Heart right ventricle (tissue), 16 donors: ENCODE results near the gene GGTLC1. TPM values are rescaled to one million over a fixed set of nuclear protein-coding genes. Genes with fewer than 3 reads are reported as not detected.
A peak's percentile ranks its signal among the peaks of the same experiment; 100 is the strongest.

Experiments
- ATAC-seq, 8 donors: fragments of 200-7000 bp; cut with Tn5 transposase; one replicate each; pipeline ENCODE4 v1.9.1; 2020; ENCODE audit warnings: mild to moderate bottlenecking in 8 of 8, moderate library complexity in 8 of 8, moderate number of reproducible peaks in 1 of 8
- DNase-seq, 2 donors: peaks; one replicate each; pipeline ENCODE4 v3.0.0-alpha.2; 2020
- H3K27ac ChIP-seq, 10 donors: fragments of 200-600 bp; sonication (generic) in 2 of 10; one replicate each; pipeline versions ENCODE4 v1.5.0 to v1.8.0; 2020 to 2022; ENCODE audit warnings: mild to moderate bottlenecking in 3 of 10
- H3K27me3 ChIP-seq, 7 donors: fragments of 200-600 bp; one replicate each; pipeline ENCODE4 v1.8.0; 2021 to 2022; ENCODE audit warnings: mild to moderate bottlenecking in 2 of 7
- H3K36me3 ChIP-seq, 9 donors: fragments of 200-600 bp; sonication (generic) in 1 of 9; one replicate each; pipeline versions ENCODE4 v1.5.0 to v1.8.0; 2020 to 2022; ENCODE audit warnings: mild to moderate bottlenecking in 2 of 9
- H3K4me1 ChIP-seq, 9 donors: fragments of 200-600 bp; sonication (generic) in 1 of 9; one replicate each; pipeline versions ENCODE4 v1.5.0 to v1.8.0; 2020 to 2022; ENCODE audit warnings: mild to moderate bottlenecking in 4 of 9
- H3K4me3 ChIP-seq, 10 donors: fragments of 200-600 bp; sonication (generic) in 2 of 10; one replicate each; pipeline versions ENCODE4 v1.5.0 to v1.8.0; 2020 to 2022; ENCODE audit warnings: mild to moderate bottlenecking in 7 of 10, moderate library complexity in 2 of 10
- H3K9me3 ChIP-seq, 11 donors: fragments of 200-600 bp in 10 of 11; sonication (generic) in 2 of 11; one replicate each; pipeline versions ENCODE4 v1.5.0 to v1.8.0; 2013 to 2022; ENCODE audit warnings: mild to moderate bottlenecking in 2 of 11, control low read depth in 1 of 11, moderate library complexity in 1 of 11
- CTCF ChIP-seq, 9 donors: fragments of 200-600 bp; sonication (generic) in 2 of 9; IDR thresholded peaks; one replicate each; pipeline versions ENCODE4 v1.5.0 to v1.8.0; 2021 to 2022; ENCODE audit warnings: antibody characterized with exemption in 9 of 9, mild to moderate bottlenecking in 5 of 9, moderate library complexity in 1 of 9
- WGBS, 2 donors: extraction: QIAGEN DNeasy Blood & Tissue Kit; methylation state at CpG; one replicate each; pipeline ENCODE4 v1.1.7; 2013; ENCODE audit warnings: inconsistent platforms in 1 of 2; 5-methylcytosine and 5-hydroxymethylcytosine counted together
- intact Hi-C, 10 donors: fragments of 100-400 bp; cut with DNase I; formaldehyde crosslinking; loops; one replicate each; pipeline versions ENCODE4 v1.11.1 to v1.14.2; 2022
- polyA plus RNA-seq, 2 donors: library from polyadenylated mRNA; stranded (reverse); fragments of 200-250 nt; gene quantifications; one replicate each; pipeline ENCODE4 v1.2.3, GENCODE V29; 2013
- total RNA-seq, 10 donors: library from RNA; stranded (reverse); fragmentation: NEBNext Ultra II Directional in 3 of 10; extraction: Animal tissue kit (Norgen Biotek cat#: 25700) in 3 of 10; gene quantifications; one replicate each; pipeline versions ENCODE4 v1.2.1 to v1.2.4, GENCODE V29; 2021 to 2023
- donor health status: Arrhythmogenic right ventricular cardiomyopathy.
- donor health status: ischemic (EF 13 %, LVEDD 7.1; RV severe dilation, severe dysfunction).
- donor health status: healthy with polysubstance abuse.
- donor health status: DM: no; HTN: yes; CAD: no.
- donor health status: DM: no; HTN: no; CAD: no.
- donor health status: ischemic (EF 25% LVEDD 6.9; RV normal size, moderate dysfunction).
- donor health status: ischemic (EF 25% LVEDD 5.7; RV mildly dilated, moderate dysfunction).
- donor health status: healthy.
- donor health status: DM: yes; HTN: yes; CAD: no.
- donor health status: Ischemic cardiomyopathy.
- donor health status: ischemic (EF 35%, LVEDD 5.7; RV mildly dilated, moderate dysfunction).
- donor health status: nonischemic (EF 11% LVEDD 7.7; RV severe dilation, severe dysfunction).
- donor health status: DM: yes; HTN: yes; CAD: no.
- donor health status: PGD.
- donor health status: ischemic (EF 29% LVEDD 5.4; RV normal size, mild dysfunction).
- donor health status: nonischemic (EF 23%, LVEDD 6.1; RV moderate dilation, normal function).

Gene GGTLC1
- total and polyA plus RNA-seq, 12 donors: not detected

GRCh38 chr20:23943304-23943703 lies 45.3 kb downstream of the GGTLC1 start:
- Histone ChIP-seq H3K27me3 (peaks cover 0 to 3% (median 0%) of the 10 kb centered on the region in 7 donors), H3K27ac (no peak overlapping the region), H3K9me3 (peaks cover 0 to 7% (median 0%) of the 10 kb centered on the region in 11 donors), H3K4me1 (no peaks in the 10 kb centered on the region), H3K36me3 (no peaks in the 10 kb centered on the region), H3K4me3 (no peak overlapping the region)
- DNase-seq (no peak), ATAC-seq (no peak)
- TF ChIP-seq CTCF (IDR thresholded peaks at IDR 0.05): no peak
- intact Hi-C loops: loop anchor here in 1 of 10 donors (10.0 kb wide), 1 partner anchor 971 kb away; no protein-coding TSS in a partner anchor
- 82 to 85% methylated on average over 5 of the region's 5 CpGs for WGBS, 2 donors

GRCh38 chr20:23939641-23940040 lies 48.9 kb downstream of the GGTLC1 start:
- Histone ChIP-seq H3K4me1 (no peaks in the 10 kb centered on the region), H3K27ac (no peak overlapping the region), H3K9me3 (peaks cover 0 to 7% (median 0%) of the 10 kb centered on the region in 11 donors), H3K4me3 (no peak overlapping the region), H3K27me3 (peaks cover 0 to 20% (median 0%) of the 10 kb centered on the region in 7 donors), H3K36me3 (no peaks in the 10 kb centered on the region)
- no peak for TF ChIP-seq CTCF (IDR thresholded peaks at IDR 0.05)
- ATAC-seq (no peak), DNase-seq (no peak)
- intact Hi-C loops: loop anchor here in 8 of 10 donors (5.0 to 10.0 kb wide), 7 partner anchors 55 to 978 kb away; no protein-coding TSS in a partner anchor

- ATAC-seq (peak in 4 of 8 donors; percentile 14 to 47 (median 32)), DNase-seq (no peak)
- Histone ChIP-seq H3K36me3 (no peaks in the 10 kb centered on the region), H3K27ac (no peak overlapping the region), H3K4me1 (no peaks in the 10 kb centered on the region), H3K9me3 (peaks cover 0 to 7% (median 0%) of the 10 kb centered on the region in 11 donors), H3K4me3 (no peak overlapping the region), H3K27me3 (peaks cover 0 to 20% (median 0%) of the 10 kb centered on the region in 7 donors)
- TF ChIP-seq CTCF (IDR thresholded peaks at IDR 0.05): no peak
- intact Hi-C loops: loop anchor here in 8 of 10 donors (5.0 to 10.0 kb wide), 7 partner anchors 56 to 978 kb away; no protein-coding TSS in a partner anchor
- WGBS, 2 donors: 32 to 43% methylated on average over 2 of the region's 2 CpGs
Observed at GRCh38 chr20:23939063-23939462, 49.5 kb downstream of the GGTLC1 start.

GRCh38 chr20:23938118-23938438 lies 50.5 kb downstream of the GGTLC1 start:
- peaks cover 0 to 7% (median 0%) of the 10 kb centered on the region in 11 donors for H3K9me3 ChIP-seq
- 80 to 90% methylated on average over 2 of the region's 2 CpGs for WGBS, 2 donors
- H3K36me3 ChIP-seq: no peaks in the 10 kb centered on the region
- DNase-seq (no peak), ATAC-seq (peak in 1 of 8 donors; percentile 26)
- no peak overlapping the region for H3K27ac ChIP-seq
- intact Hi-C loops: loop anchor here in 8 of 10 donors (5.0 to 10.0 kb wide), 7 partner anchors 57 to 979 kb away; no protein-coding TSS in a partner anchor
- TF ChIP-seq CTCF (IDR thresholded peaks at IDR 0.05): no peak
- peaks cover 0 to 20% (median 0%) of the 10 kb centered on the region in 7 donors for H3K27me3 ChIP-seq
- no peaks in the 10 kb centered on the region for H3K4me1 ChIP-seq
- no peak overlapping the region for H3K4me3 ChIP-seq
